Liver (tissue), 9 donors: ENCODE results near the gene SEMA5A. TPM values are rescaled to one million over a fixed set of nuclear protein-coding genes. Genes with fewer than 3 reads are reported as not detected.

Experiments
- DNase-seq: peaks from one replicate; pipeline ENCODE4 v3.0.0-alpha.2; 2017; ENCODE audit warnings: low spot score
- H3K27ac ChIP-seq, 2 donors: one replicate each; pipeline ENCODE4 v1.7.0; 2013; ENCODE audit warnings: inconsistent platforms in 2 of 2, low read length in 2 of 2, control low read depth in 1 of 2, low read depth in 1 of 2, mild to moderate bottlenecking in 1 of 2
- H3K27me3 ChIP-seq, 4 donors: one replicate each; pipeline versions ENCODE4 v1.6.1 to v1.7.0; 2013; ENCODE audit warnings: low read length in 3 of 4, inconsistent platforms in 1 of 4, mild to moderate bottlenecking in 1 of 4, moderate library complexity in 1 of 4; ENCODE audit not compliant: control insufficient read depth in 4 of 4, insufficient read depth in 4 of 4
- H3K36me3 ChIP-seq, 4 donors: one replicate each; pipeline versions ENCODE4 v1.6.1 to v1.7.0; 2013; ENCODE audit warnings: low read length in 3 of 4, mild to moderate bottlenecking in 3 of 4, low read depth in 1 of 4, moderate library complexity in 1 of 4; ENCODE audit not compliant: control insufficient read depth in 4 of 4, insufficient read depth in 3 of 4
- H3K4me1 ChIP-seq, 4 donors: one replicate each; pipeline versions ENCODE4 v1.6.1 to v1.7.0; 2013; ENCODE audit warnings: low read length in 3 of 4, mild to moderate bottlenecking in 3 of 4, moderate library complexity in 1 of 4; ENCODE audit not compliant: control insufficient read depth in 4 of 4, insufficient read depth in 4 of 4
- H3K4me3 ChIP-seq, 3 donors: one replicate each; pipeline versions ENCODE4 v1.6.1 to v1.7.0; 2013; ENCODE audit warnings: low read length in 3 of 3, control low read depth in 1 of 3, low read depth in 1 of 3, mild to moderate bottlenecking in 1 of 3
- H3K9ac ChIP-seq, 2 donors: one replicate each; pipeline ENCODE4 v1.7.0; 2013; ENCODE audit warnings: low read length in 2 of 2, mild to moderate bottlenecking in 2 of 2, moderate library complexity in 2 of 2, control low read depth in 1 of 2, low read depth in 1 of 2
- H3K9me3 ChIP-seq, 4 donors: one replicate each; pipeline versions ENCODE4 v1.6.1 to v1.7.0; 2013; ENCODE audit warnings: low read length in 3 of 4; ENCODE audit not compliant: control insufficient read depth in 4 of 4
- ATF3 ChIP-seq: IDR thresholded peaks from 2 replicates; pipeline ENCODE4 v1.6.1; 2016; ENCODE audit warnings: antibody characterized with exemption
- CTCF ChIP-seq: fragments of 150-350 bp; IDR thresholded peaks from 2 replicates; pipeline ENCODE4 v1.5.1; 2017; ENCODE audit warnings: improper control_type of control experiment, low read depth, low read length; ENCODE audit not compliant: missing input control
- EGR1 ChIP-seq, 2 donors: IDR thresholded peaks; 2 replicates each; pipeline ENCODE4 v1.6.1; 2016 to 2018; ENCODE audit warnings: antibody characterized with exemption in 2 of 2, low read depth in 2 of 2
- FOXA1 ChIP-seq: IDR thresholded peaks from 2 replicates; pipeline ENCODE4 v1.6.1; 2016; ENCODE audit warnings: antibody characterized with exemption
- FOXA2 ChIP-seq: IDR thresholded peaks from 2 replicates; pipeline ENCODE4 v1.6.1; 2016; ENCODE audit warnings: antibody characterized with exemption
- GABPA ChIP-seq, 2 donors: IDR thresholded peaks in 1 of 2; conservative IDR thresholded peaks in 1 of 2; 2 replicates each; pipeline ENCODE4 v1.6.1; 2016; ENCODE audit warnings: antibody characterized with exemption in 2 of 2, mild to moderate bottlenecking in 1 of 2, moderate library complexity in 1 of 2
- HNF4A ChIP-seq, 2 donors: conservative IDR thresholded peaks; 2 replicates each; pipeline ENCODE4 v1.6.1; 2016; ENCODE audit warnings: antibody characterized with exemption in 2 of 2, mild to moderate bottlenecking in 2 of 2
- HNF4G ChIP-seq: IDR thresholded peaks from 2 replicates; pipeline ENCODE4 v1.6.1; 2016; ENCODE audit warnings: antibody characterized with exemption
- JUND ChIP-seq, 2 donors: IDR thresholded peaks; 2 replicates each; pipeline ENCODE4 v1.6.1; 2016; ENCODE audit warnings: antibody characterized with exemption in 2 of 2
- MAX ChIP-seq: IDR thresholded peaks from 2 replicates; pipeline ENCODE4 v1.6.1; 2016; ENCODE audit warnings: antibody characterized with exemption
- NR2F2 ChIP-seq: IDR thresholded peaks from 2 replicates; pipeline ENCODE4 v1.6.1; 2016; ENCODE audit warnings: antibody characterized with exemption
- RAD21 ChIP-seq, 2 donors: IDR thresholded peaks; 2 replicates each; pipeline ENCODE4 v1.6.1; 2016; ENCODE audit warnings: antibody characterized with exemption in 2 of 2, mild to moderate bottlenecking in 2 of 2
- REST ChIP-seq: IDR thresholded peaks from 2 replicates; pipeline ENCODE4 v1.6.1; 2016; ENCODE audit warnings: antibody characterized with exemption, mild to moderate bottlenecking
- RXRA ChIP-seq, 2 donors: IDR thresholded peaks; 2 replicates each; pipeline ENCODE4 v1.6.1; 2017 to 2018; ENCODE audit warnings: antibody characterized with exemption in 2 of 2, mild to moderate bottlenecking in 1 of 2
- SP1 ChIP-seq: IDR thresholded peaks from 2 replicates; pipeline ENCODE4 v1.6.1; 2018; ENCODE audit warnings: antibody characterized with exemption, mild to moderate bottlenecking
- TAF1 ChIP-seq: conservative IDR thresholded peaks from 2 replicates; pipeline ENCODE4 v1.6.1; 2016; ENCODE audit warnings: antibody characterized with exemption, mild to moderate bottlenecking
- YY1 ChIP-seq: IDR thresholded peaks from 2 replicates; pipeline ENCODE4 v1.6.1; 2016; ENCODE audit warnings: antibody characterized with exemption, mild to moderate bottlenecking
- ZBTB33 ChIP-seq: IDR thresholded peaks from 2 replicates; pipeline ENCODE4 v1.6.1; 2016; ENCODE audit warnings: antibody characterized with exemption
- WGBS: extraction: QIAGEN DNeasy Blood & Tissue Kit; methylation state at CpG from one replicate; pipeline ENCODE4 v1.1.7; 2013; 5-methylcytosine and 5-hydroxymethylcytosine counted together
- polyA plus RNA-seq, 2 donors: library from polyadenylated mRNA; stranded (reverse) in 1 of 2; unstranded in 1 of 2; fragments of 200-250 nt in 1 of 2; fragments of >200 nt in 1 of 2; fragmentation: Nextera tagmentation in 1 of 2; extraction: Ambion mirVana in 1 of 2; gene quantifications; one replicate each; pipeline versions ENCODE4 v1.2.1 to v1.2.3, GENCODE V29; 2013 to 2015
- total RNA-seq, 2 donors: library from RNA; depleted of rRNA; stranded (reverse); fragments of >200 nt; gene quantifications; one replicate each; pipeline ENCODE4 v1.2.3, GENCODE V29; 2014
- donor health status: healthy.
- donor health status: healthy.
- donor health status: healthy.
- donor health status: healthy.
- donor health status: healthy.

SEMA5A gene
- total and polyA plus RNA-seq, 4 donors, result 1.1 to 5.8 (median 3.2) TPM

GRCh38 chr5:9348401-9348996 lies 197.4 kb downstream of the SEMA5A start:
- H3K9ac ChIP-seq, result no peak overlapping the region
- H3K27ac ChIP-seq, result no peak overlapping the region
- H3K36me3 ChIP-seq, result no peaks in the 10 kb centered on the region
- 28% methylated on average over 5 of the region's 5 CpGs for WGBS
- no peak overlapping the region for H3K4me3 ChIP-seq
- TF ChIP-seq RAD21 (IDR thresholded peaks at IDR 0.05) (no peak), JUND (IDR thresholded peaks at IDR 0.05) (no peak), RXRA (IDR thresholded peaks at IDR 0.05) (no peak), SP1 (no peak), NR2F2 (no peak), EGR1 (IDR thresholded peaks at IDR 0.05; ENCODE audit: low read depth in 2 of 2) (no peak), HNF4A (conservative IDR thresholded peaks at IDR 0.05) (peak in 1 of 2 donors; percentile 5), TAF1 (no peak)
- no peaks in the 10 kb centered on the region for H3K27me3 ChIP-seq
- H3K9me3 ChIP-seq, result no peaks in the 10 kb centered on the region
- no peak for DNase-seq
- peaks cover 0 to 5% (median 2%) of the 10 kb centered on the region in 4 donors for H3K4me1 ChIP-seq

- WGBS, result 78% methylated on average over 7 of the region's 7 CpGs
- no peaks in the 10 kb centered on the region for H3K9me3 ChIP-seq
- no peaks in the 10 kb centered on the region for H3K27me3 ChIP-seq
- no peak for TF ChIP-seq ZBTB33
- no peak for TF ChIP-seq ATF3
- TF ChIP-seq JUND (IDR thresholded peaks at IDR 0.05), result no peak
- no peak for TF ChIP-seq REST
- TF ChIP-seq NR2F2, result no peak
- TF ChIP-seq HNF4A (conservative IDR thresholded peaks at IDR 0.05), result no peak
- no peak for TF ChIP-seq YY1
- TF ChIP-seq EGR1 (IDR thresholded peaks at IDR 0.05; ENCODE audit: low read depth in 2 of 2), result no peak
- TF ChIP-seq SP1, result no peak
- no peak for TF ChIP-seq HNF4G
- no peak for TF ChIP-seq MAX
- no peak for TF ChIP-seq RAD21 (IDR thresholded peaks at IDR 0.05)
- TF ChIP-seq CTCF, result no peak
- no peak for TF ChIP-seq RXRA (IDR thresholded peaks at IDR 0.05)
- no peak for TF ChIP-seq TAF1
- TF ChIP-seq GABPA (IDR thresholded peaks at IDR 0.05 in 1 of 2, conservative IDR thresholded peaks at IDR 0.05 in 1 of 2), result no peak
- TF ChIP-seq FOXA2, result no peak
- TF ChIP-seq FOXA1, result no peak
- H3K4me3 ChIP-seq, result no peak overlapping the region
- H3K27ac ChIP-seq, result no peak overlapping the region
- no peak overlapping the region for H3K9ac ChIP-seq
- H3K4me1 ChIP-seq, result peaks cover 0 to 5% (median 2%) of the 10 kb centered on the region in 4 donors
- no peaks in the 10 kb centered on the region for H3K36me3 ChIP-seq
- DNase-seq, result no peak
Observed at GRCh38 chr5:9347541-9348295, 198.2 kb downstream of the SEMA5A start.
